NCI-H345 treated with DMSO at 0.1 percent for 48 hours (cell line): ENCODE results near the gene SORBS1.
A peak's percentile ranks its signal among the peaks of the same experiment; 100 is the strongest.

Experiments
- DNase-seq: peaks from one replicate; lab custom pipeline; 2025; ENCODE audit not compliant: unreplicated experiment; lab: John Stamatoyannopoulos, UW

SORBS1 gene

DNA sequence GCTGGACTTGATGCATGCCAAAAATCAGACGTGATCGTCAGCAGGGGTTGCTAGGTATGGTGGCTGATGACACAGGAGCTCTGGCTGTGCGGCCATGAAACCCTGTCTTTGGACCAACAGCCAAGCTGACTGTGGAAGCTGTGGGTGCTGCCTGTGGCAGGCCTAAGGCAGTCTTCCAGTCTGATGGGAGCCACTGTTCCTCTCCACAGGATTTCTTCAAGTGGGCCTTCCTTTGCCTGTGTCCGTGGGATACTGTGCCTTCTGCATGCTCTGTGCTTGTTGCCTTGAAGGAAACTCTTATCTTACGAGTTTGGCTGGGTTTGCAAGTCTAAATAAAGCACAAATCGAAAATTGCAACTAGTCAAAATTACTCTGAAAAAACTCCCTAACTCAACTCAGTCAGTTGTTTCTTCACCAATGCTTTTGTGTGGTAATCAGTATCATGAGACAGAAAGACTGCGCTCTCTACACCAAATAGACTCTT is 168.4 kb downstream of the SORBS1 start:
- DNase-seq = no peak

DNA sequence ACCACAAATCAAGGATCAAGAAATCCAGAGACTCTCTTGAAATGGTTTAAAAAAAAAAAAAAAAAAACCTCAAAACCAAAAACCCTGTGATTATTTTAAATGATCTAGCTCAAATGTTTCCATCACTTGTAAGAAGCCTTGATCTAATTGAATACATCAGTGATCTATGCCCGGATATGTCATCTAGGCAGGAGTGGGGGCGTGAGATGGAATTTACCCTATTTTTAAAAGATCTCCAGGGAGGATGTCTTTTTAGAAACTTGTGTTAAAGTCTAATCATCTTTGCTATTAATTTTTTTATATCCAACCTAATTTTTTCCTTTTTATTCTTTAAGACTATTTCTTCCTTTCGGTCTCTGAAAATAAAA is 169.0 kb downstream of the SORBS1 start:
- no peak for DNase-seq

- no peak for DNase-seq
These were observed 169.5 kb downstream of the SORBS1 start for GRCh38 chr10:95391581-95392216.

GRCh38 chr10:95391164-95391563 is 170.0 kb downstream of the SORBS1 start:
- no peak for DNase-seq

GRCh38 chr10:95389982-95390381 is 171.2 kb downstream of the SORBS1 start:
- DNase-seq = no peak

- DNase-seq = no peak
These were observed 172.0 kb downstream of the SORBS1 start for GRCh38 chr10:95389176-95389575.

- no peak for DNase-seq
These were observed 172.6 kb downstream of the SORBS1 start for GRCh38 chr10:95388539-95388938.

DNA sequence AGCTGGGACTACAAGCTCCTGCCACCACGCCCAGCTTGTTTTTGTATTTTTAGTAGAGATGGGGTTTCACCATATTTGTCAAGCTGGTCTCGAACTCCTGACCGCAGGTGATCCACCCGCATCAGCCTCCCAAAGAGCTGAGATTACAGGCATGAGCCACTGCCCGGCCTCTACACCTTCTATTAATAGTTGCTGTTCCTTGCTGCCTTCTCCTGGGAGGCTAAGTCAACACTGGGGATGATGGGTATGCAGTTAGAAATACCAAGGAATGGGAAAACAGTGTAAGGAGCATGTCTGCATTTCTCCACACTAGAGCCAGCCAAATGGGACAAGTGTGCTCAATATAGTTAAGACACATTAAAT is 173.1 kb downstream of the SORBS1 start:
- DNase-seq = no peak

- no peak for DNase-seq
These were observed 177.0 kb downstream of the SORBS1 start for GRCh38 chr10:95384011-95384704.

GRCh38 chr10:95382596-95382995 is 178.6 kb downstream of the SORBS1 start:
- DNase-seq = no peak

DNA sequence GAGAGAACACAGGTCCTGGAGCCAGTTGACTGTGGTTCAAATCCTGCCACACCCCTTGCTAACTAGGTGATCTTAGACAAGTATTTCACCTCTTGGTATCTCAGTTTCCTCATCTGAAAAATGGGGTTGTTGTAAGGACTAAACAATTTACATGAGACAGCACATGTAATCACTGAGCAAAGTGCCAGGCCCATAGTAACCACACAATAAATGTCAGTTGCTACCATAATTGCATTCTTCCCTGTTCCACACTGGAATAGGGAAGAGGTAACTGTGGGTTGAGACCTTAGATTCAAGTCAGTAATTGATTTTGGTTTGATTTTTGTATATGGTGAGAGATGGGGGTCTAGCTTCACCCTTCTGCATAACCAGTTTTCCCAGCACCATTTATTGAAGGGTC is 179.0 kb downstream of the SORBS1 start:
- DNase-seq = no peak

DNA sequence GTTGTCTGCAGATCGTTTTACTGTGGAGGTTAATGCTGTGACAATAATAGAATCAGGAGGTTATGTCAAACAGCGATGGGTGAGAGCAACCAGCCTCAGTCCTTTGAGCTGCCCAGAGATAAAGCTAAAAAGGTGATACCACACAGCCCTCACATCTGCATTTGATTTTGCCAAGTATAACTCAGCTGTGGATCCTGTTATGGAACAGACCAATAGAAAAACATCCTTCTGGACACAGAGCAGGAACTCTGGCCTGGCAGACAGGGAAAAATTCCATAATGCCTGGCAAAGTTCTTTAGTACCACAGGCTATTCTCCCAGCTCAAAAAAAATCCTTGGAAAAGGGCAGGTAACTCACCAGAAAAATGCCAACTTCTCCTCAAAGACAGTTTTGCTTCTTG is 183.2 kb downstream of the SORBS1 start:
- no peak for DNase-seq

DNA sequence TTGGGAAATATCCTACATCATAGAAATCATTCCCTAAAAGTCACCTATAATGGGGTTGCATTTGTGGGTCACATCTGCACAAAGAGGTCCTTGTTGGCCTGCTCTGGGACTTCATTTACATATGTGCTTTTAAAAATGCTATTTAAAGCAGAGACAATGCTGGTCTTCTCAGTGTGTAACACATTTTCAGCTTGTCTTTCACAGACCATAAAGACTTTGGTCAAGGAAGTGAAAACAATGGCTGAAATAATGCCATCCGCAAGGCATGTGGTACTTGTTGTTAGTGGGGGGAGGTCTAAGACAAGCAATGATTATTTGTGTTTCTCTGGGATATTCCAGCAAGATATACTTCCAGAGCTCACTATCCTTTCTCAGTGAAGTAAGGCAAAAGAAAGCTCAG is 185.8 kb downstream of the SORBS1 start:
- DNase-seq = no peak

GRCh38 chr10:95374597-95375209 is 186.5 kb downstream of the SORBS1 start:
- peak; percentile 50 for DNase-seq

- no peak for DNase-seq
These were observed 187.5 kb downstream of the SORBS1 start for GRCh38 chr10:95373660-95374059.

DNA sequence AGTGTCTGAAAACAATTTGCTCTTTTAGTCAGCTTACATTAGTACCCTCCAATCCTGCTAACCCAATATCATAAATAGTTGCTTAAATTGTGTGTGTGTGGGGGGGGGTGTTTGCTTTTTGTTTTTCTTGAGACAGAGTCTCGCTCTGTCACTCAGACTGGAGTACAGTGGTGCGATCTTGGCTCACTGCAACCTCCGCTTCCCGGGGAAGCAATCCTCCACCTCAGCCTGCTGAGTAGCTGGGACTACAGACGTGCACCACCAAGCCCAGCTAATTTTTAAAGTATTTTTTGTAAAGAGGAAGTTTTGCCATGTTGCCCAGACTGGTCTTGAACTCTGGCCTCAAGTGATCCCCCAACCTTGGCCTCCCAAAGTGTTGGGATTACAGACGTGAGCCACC is 196.8 kb downstream of the SORBS1 start:
- no peak for DNase-seq

DNA sequence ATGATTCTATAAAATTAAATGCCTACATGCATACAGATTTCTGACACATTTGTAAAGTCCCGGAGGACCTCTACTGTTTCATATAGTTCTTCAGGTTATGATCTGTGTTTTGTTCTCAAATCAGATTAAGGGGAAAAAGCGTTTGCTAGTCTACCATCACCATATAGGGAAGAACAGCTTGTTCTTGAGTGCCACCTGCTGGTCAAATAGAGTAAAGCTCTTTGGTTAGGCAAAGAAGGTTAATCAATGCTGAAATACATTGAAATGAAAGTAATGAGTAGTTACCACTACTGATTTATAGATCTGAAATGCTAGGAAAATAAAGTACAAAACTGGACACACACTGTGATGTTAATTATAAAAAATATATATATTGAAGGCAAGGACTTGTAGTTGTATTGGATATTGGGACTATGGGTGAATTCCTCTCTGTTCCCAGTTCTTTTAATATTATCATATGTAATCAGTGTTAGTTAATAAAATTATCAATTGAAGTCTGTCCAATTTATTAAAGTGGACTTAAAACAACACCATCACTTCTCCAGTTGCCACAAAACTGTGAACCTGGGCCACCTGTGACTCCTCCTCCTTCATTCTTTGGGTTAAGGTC is 197.8 kb downstream of the SORBS1 start:
- peak; percentile 25 for DNase-seq

DNA sequence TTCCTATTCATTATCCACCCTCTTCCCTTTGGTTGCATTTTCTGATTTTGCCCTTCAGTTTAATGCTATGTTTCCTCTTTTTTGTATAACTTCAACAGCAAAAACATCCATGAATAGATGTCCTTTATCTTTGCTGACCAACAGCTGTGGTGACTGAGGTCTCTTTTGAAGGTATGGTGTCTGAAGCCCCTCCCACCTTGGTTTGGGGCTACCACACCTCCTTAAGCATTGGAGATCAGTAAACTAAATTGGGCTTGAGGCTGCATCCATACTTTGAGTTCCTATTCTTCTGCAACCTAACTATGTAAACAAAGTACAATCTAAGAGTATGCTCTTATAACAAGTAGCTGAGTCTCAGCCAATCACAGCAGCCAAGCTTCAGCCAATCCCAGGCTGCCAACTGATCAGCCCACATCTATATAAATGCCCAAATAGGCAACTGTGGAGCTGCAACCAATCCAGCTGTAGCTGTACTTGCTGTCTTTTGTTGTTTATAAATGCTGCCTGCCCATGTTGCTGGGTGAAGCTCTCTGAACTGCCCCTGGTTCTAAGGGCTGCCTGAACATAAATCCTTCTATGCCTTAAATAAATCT is 201.0 kb downstream of the SORBS1 start:
- no peak for DNase-seq

GRCh38 chr10:95359466-95359865 is 201.7 kb downstream of the SORBS1 start:
- DNase-seq = no peak

GRCh38 chr10:95356190-95356955 is 204.8 kb downstream of the SORBS1 start:
- no peak for DNase-seq

GRCh38 chr10:95355301-95355700 is 205.9 kb downstream of the SORBS1 start:
- no peak for DNase-seq
